NCI-H526 treated with DMSO at 0.1 percent for 48 hours (cell line): ENCODE data around the gene TNS1.
A peak's percentile ranks its signal among the peaks of the same experiment; 100 is the strongest.

Source experiments
- DNase-seq: peaks from one replicate; lab custom pipeline; 2025; lab: John Stamatoyannopoulos, UW

TNS1 gene

GRCh38 chr2:217998926-217999594 is 3.7 kb downstream of the TNS1 start:
- DNase-seq: no peak

- no peak for DNase-seq
These were observed 5.3 kb downstream of the TNS1 start for GRCh38 chr2:217997510-217997909.

- no peak for DNase-seq
These were observed 6.4 kb downstream of the TNS1 start for GRCh38 chr2:217996361-217996760.

- DNase-seq: no peak
These were observed 7.0 kb downstream of the TNS1 start for GRCh38 chr2:217995731-217996231.

GRCh38 chr2:217994776-217995274 is 8.0 kb downstream of the TNS1 start:
- no peak for DNase-seq

GRCh38 chr2:217993817-217994463 is 8.9 kb downstream of the TNS1 start:
- DNase-seq: no peak

GRCh38 chr2:217993138-217993537 is 9.7 kb downstream of the TNS1 start:
- DNase-seq: no peak

- DNase-seq: no peak
These were observed 10.7 kb downstream of the TNS1 start for GRCh38 chr2:217992061-217992460.

- no peak for DNase-seq
These were observed 11.9 kb downstream of the TNS1 start for GRCh38 chr2:217990791-217991465.

GRCh38 chr2:217990389-217990788 is 12.4 kb downstream of the TNS1 start:
- DNase-seq: no peak

- no peak for DNase-seq
These were observed 13.4 kb downstream of the TNS1 start for GRCh38 chr2:217989221-217989948.

- no peak for DNase-seq
These were observed 14.0 kb downstream of the TNS1 start for GRCh38 chr2:217988840-217989204.

- DNase-seq: peak; percentile 94
These were observed 14.6 kb downstream of the TNS1 start for GRCh38 chr2:217988014-217988839.

- DNase-seq: no peak
These were observed 15.4 kb downstream of the TNS1 start for GRCh38 chr2:217987391-217987790.

GRCh38 chr2:217986256-217986961 is 16.4 kb downstream of the TNS1 start:
- no peak for DNase-seq

- no peak for DNase-seq
These were observed 19.2 kb downstream of the TNS1 start for GRCh38 chr2:217983276-217984233.

GRCh38 chr2:217981971-217982370 is 20.8 kb downstream of the TNS1 start:
- DNase-seq: no peak

GRCh38 chr2:217981084-217981730 is 21.6 kb downstream of the TNS1 start:
- no peak for DNase-seq

GRCh38 chr2:217980591-217980990 is 22.2 kb downstream of the TNS1 start:
- DNase-seq: no peak
